Stimulated activated CD8-positive, alpha-beta memory T cell treated with anti-CD3 and anti-CD28 coated beads, Interleukin-7, amount 100 ng/mL, for 48 hours (primary cell): ENCODE data around the gene FRK.
A peak's percentile ranks its signal among the peaks of the same experiment; 100 is the strongest.
"Not testable (repeated sequence)": the region's sequence is repeated elsewhere in the genome, so short reads cannot be mapped to it uniquely, and the experiment has no call there.

ENCODE experiments used
- DNase-seq, 2 donors: peaks; one replicate each; pipeline ENCODE4 v3.0.0-alpha.2; 2020; ENCODE audit warnings: low read depth in 1 of 2; ENCODE audit errors: extremely low read depth in 1 of 2

FRK gene, protein sequence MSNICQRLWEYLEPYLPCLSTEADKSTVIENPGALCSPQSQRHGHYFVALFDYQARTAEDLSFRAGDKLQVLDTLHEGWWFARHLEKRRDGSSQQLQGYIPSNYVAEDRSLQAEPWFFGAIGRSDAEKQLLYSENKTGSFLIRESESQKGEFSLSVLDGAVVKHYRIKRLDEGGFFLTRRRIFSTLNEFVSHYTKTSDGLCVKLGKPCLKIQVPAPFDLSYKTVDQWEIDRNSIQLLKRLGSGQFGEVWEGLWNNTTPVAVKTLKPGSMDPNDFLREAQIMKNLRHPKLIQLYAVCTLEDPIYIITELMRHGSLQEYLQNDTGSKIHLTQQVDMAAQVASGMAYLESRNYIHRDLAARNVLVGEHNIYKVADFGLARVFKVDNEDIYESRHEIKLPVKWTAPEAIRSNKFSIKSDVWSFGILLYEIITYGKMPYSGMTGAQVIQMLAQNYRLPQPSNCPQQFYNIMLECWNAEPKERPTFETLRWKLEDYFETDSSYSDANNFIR

DNA sequence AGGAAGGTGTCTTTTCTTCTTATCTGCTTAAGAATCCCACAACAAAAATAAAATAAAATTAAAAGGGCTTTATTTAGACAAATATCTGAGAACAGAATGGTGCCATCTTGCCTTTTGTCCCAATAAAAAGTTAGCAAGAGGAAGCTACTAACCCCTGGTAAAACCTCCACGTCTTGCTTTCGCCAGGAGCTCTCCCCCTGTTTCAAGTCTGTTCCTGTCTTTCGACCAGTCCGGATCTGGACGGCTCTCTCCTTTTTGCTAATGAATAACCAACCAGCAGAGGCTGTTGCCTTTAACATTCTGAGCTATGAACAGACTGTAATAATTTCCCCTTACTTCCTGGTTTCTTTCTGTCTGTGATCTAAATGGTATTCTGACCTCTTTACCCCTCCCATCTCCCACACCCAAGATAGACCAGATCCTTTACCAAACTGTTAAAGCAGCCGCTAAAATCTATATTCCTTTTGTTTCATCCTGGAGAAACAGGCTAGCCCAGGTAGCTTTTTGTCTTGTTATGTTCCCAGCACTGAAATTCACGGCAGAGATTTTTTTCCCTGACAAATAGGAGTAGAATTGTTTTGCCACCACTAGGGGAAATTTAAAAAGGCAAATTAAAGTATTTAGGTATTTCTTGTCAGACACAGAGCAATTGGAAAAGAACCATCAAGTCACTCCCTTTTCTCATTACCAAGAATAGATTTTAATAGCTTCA is at the start of gene FRK:
FRK (minus strand) TSS at position 320 of the 712 bp plus-strand sequence. CDS start 580 bp downstream, outside the sequence.
- DNase-seq: no peak

DNA sequence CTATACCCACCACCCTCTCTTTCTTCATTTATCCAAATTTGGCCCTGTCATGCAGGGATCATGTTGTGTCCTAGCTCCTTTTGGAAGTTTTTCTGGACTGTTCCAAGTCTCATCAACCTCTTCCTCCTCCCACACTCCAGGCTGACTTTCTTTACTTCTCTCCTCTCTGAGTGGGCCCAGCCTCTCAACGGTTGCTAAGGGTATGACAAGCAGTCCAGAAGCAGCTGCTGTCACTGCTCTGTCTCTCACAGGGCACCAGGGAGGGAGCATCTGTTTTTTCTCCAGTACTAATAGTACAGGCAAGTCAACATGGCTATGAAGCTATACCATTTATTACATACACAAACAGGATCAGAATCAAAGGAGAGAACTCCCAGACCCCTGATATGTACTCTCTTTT is 48.1 kb upstream of the FRK start:
- no peak for DNase-seq

DNA sequence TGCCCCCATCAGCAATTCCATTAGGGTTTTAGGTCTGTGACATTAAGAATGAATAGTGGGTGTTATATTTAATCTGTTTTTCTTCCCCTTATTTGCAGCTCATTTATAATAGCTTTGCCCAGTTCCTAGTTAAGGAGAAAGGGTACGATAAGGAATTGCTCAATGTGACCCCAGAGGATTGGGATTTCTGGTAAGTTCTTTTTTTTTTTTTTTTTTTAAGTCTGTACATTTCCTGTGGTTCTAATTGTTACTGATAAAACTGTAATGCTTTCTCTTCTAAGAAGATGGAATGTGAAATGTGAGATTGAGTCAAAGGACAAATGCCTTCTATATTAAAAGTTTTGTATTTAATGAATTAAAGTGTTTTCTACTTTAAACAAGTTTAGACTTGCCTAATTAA is 45.5 kb upstream of the FRK start:
- no peak for DNase-seq

DNA sequence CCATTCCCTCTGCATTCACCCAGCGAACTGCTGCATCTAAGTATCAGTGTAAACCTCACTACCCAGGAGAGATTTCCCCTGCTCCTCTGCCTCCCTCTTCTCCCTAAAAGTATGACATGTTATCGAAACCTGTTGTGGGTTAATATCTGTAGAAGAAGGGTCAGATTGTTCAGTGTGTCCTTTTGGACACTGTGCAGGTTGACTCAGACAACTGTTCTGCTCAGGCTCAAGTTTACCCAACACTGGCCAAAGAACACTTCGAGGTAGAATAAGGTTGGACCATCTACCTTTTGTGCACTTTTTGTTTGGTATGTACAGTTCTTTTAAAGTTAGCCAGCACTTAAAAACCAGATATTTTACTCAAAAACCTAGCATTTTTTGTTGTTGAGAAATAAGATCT is 44.6 kb upstream of the FRK start:
- no peak for DNase-seq

DNA sequence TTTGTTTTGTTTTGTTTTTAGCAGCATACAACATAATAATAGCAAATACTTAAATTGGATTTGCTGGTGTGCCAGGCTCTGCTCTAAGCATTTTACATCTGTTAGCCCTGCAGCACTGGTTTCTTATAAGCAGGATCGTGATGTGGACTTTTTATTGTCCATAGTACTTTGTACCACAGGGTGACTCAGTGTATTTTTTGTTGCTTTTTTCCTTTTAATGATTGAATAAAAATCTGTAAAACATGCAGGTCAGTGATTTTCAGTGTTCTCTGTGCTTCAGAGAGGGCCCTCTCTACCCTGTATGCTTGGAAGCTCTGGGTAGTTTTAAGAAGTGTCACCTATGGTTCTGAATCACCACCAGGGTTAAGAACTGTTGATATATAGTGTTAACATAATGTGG is 43.9 kb upstream of the FRK start:
- no peak for DNase-seq

DNA sequence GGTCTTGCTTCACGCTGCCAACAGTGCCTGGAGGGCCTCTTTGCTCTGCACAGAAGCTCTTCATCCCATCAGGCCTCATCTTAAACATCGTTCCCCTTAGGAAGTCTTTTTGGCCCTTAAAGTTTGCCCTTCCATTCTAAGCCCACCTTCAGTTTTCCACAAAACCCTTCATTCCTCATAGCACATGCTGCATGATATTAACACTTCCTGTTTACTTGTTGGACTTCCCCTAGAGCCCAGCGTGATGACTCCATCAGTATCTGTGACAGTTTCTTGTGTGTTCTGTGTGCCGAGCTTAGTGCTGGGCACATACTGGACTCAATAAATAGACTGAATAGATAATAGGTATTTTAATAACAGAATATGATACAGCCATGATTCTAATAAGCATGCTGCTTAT is 42.2 kb upstream of the FRK start:
- no peak for DNase-seq

DNA sequence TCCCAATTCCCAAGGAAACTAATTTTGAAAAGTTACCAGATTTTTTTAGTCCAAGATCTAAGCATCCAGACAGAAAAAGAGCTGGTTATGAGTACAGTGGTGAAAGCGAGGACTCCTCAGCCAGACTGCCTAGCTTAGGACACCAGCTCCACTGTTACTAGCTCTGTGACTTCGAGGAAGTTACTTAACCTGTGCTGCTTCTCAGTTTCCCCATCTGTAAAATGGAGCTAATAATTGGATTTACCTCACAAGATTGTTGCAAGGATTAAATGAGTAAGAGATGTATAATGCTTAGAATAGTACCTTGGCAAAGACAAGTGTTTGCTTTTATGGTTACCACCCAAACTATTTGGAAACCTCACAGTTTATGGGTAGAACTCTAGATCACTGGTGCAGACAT is 41.1 kb upstream of the FRK start:
- no peak for DNase-seq

DNA sequence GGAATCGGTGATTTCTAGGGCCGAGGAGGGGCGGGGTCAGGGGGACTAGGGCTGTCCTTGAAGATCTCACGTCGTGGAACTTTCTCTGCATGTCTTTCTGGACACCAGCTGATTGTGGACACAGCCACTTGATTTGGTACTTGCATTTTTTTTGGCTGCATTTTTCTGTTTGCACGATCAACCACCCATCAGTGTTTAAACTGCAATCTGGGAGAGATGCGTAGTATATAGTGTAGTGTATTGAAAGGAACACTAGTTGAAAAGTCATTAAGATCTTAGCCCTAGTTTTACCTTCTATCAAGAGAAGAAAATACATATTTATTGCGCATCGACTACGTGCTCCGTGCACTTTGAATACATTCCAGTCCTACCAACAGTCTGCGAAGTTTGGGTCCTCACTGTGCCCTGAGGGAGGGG is 40.6 kb upstream of the FRK start:
- no peak for DNase-seq

DNA sequence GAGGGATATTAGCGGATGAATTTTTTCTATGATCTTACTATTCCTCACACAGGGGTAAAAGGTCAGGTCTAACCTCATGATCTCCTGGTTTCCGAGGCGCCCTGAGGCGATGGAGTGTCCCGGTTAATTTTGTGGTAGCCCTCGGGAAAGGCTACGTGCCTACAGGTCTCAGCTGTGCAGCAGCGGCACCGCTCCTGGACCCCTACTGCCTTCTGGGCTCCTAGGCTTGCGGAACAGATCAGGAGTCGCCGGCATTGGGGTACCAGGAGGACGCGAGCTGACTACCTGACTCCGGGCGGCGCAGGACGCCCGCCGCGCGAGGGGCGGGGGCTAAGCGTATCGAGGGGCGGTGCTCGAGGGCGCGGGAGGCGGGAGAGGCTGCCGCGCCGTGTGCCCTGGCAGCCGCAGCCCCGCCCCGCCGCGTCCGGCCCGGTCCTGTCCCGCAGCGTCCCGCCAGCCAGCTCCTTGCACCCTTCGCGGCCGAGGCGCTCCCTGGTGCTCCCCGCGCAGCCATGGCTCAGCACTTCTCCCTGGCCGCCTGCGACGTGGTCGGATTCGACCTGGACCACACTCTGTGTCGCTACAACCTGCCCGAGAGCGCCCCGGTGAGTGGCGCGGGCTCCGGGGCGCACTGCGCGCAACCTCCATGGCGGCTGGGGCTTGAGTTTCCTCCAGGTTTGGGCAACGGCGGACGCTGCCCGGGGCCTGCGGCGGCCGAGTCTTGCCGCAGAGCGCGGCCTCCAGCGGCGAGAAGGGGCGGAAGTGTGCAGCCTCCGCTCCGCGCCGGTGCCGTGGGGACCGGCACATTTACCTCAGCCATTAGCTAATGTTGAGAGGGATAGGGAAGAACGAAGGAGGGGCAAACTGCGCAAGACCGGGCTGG is 40.0 kb upstream of the FRK start, which contains the start of gene NT5DC1:
NT5DC1 (plus strand) TSS at position 435 of the 883 bp plus-strand sequence; CDS start at position 513, 78 bp downstream.
- peak; percentile 71 to 73 for DNase-seq

DNA sequence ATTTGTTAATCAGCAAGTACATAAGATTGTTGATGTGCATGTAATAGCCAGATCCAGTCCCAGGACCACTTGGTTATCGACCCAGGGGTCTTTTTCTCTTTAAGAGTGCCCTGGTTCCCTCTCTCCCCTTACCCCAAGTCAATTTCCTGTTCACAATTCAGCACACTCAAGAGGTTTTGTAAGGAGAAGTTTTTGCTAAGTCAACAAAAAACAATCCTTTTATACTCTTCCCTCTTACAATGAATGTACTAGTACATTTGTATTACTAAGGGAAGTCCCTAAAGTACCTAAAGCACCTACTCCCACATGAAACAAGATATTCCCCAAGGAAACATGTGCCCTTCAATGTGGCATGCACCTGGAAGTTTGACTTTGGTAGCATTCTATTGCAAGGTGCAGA is 38.3 kb upstream of the FRK start:
- no peak for DNase-seq

DNA sequence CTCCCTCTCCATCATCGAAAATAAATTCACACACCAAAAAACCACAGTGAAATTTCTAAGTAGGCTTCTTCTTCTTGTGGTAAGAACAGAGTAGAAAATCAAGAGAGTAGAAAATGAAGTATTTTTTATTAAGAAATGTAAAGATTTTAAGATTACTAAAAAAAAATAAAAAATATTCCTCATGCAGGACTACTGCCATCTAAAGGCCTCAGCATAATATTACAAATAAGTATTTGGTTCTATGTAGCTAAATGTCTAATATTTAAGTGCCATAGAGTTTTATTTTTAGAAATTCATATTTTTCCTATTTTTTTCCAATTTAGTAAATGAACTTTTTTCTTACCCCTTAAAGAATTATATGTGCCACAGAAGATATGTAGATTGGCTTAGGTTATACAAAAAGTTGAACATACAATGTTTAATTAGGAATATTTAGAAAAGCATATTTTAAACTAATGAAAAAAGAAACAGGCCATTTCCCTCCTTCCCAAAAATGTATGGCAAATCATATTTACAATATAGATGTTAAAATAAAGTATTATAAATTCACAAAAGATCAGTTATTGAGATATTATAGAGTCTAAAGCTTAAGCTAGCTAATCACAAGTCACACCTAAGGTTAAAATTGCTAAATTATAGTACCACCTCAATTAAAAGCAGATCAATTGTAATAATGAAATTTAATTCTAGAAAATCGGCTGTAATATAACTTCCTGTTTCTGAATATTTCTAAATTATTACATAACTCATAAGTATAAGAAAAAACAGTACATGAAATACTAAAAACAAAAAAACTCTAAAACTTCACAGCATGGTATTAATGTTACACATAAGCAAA is 36.5 kb upstream of the FRK start:
- no peak for DNase-seq

DNA sequence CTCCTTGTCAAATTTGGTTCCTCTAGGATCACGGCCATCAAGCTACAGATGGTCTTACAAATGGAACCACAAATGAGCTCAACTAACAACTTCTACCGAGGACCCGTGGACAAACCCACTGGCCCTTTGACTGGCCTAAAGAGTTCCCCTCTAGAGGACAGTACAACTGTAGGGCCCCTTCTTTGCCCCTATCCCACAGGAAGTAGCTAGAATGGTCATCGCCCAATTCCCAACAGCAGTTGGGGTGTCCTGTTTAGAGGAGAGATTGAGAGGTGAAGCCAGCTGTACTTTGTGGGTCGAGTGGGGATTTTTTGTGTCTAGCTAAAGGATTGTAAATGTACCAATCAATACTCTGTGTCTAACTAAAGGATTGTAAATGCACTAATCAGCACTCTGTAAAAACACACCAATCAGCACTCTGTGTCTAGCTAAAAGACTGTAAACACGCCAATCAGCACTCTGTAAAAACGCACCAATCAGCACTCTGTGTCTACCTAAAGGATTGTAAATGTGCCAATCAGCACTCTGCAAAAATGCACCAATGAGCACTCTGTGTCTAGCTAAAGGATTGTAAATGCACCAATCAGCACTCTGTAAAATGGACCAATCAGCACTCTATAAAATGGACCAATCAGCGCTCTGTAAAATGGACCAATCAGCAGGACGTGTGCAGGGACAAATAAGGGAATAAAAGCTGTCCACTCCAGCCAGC is 35.5 kb upstream of the FRK start:
- not testable (repeated sequence) for DNase-seq

DNA sequence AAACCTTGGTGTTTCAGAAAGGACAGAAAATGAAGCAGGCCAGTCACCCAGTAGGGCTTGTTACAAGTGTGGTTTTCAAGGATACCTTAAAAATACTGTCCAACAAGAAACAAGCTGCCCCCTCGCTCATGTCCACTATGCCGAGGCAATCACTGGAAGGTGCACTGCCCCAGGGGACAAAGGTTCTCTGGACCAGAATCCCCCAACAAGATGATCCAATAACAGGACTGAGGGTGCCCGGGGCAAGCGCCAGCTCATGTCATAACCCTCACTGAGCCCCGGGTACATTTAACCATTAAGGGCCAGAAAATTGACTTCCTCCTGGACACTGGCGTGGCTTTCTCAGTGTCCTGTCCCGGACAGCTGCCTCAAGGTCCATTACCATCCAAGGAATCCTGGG is 33.4 kb upstream of the FRK start:
- no peak for DNase-seq

DNA sequence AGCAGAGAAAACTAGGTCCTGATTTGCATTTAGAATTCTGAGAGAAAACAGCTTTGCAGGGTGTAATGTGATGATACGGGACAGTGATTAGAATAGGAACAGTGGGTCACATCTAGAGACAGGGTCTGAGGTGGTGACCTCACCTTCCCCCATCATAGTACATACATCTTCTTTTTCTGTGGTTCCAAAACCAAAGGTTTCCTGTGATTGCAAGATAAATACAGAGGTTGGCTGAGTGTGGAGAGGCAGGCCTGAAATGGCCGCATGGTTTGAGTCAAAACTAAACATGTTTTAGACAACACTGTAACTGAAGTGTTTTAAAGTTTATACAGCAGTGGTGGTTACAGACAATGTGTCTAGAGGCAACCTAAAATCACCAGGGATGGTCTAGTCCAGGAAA is 29.6 kb upstream of the FRK start:
- no peak for DNase-seq

DNA sequence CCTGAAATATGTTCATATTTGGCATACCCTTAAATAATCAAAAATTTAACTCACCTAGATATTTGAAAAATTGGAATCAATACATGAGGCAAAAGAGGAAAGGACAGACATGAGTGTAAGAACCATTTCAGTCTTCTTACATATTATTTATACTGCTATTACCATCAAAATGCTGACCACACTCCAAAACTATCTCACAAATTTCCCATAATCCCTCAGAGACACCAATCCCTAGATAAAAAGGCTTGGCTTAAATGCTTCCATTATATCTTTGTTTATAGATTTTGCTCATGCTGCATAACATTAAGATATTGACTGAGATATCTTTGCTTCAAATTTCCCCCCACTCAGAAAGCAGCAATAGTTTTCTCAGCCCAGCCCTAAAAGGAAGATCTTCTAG is 28.3 kb upstream of the FRK start:
- no peak for DNase-seq

DNA sequence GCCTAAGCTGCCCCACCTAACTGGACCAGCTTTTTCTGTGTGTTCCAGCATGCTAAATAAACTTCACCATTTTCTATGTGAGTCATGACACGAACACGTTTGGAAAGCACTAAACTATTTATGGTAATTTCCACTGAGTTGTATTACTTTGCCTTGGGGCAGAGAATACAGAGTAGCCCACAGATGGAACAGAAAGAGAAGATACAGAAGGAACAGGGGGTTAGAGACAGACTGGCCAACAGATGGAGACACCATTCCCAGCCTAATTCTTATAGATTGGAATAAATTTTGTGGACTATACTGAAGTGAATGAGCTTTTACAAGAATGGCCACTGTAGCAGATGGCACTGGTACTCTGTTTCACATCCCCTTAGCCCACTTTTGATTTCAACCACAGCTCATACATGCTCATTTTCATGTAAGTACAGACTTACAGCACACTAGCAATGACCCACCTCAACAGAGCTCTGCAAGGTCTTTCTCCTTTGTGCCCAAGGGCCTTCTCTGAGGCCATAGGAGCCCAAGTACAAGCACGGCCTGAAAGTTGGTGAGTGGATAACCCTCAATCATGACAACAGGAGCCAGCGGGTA is 26.8 kb upstream of the FRK start:
- DNase-seq: no peak

DNA sequence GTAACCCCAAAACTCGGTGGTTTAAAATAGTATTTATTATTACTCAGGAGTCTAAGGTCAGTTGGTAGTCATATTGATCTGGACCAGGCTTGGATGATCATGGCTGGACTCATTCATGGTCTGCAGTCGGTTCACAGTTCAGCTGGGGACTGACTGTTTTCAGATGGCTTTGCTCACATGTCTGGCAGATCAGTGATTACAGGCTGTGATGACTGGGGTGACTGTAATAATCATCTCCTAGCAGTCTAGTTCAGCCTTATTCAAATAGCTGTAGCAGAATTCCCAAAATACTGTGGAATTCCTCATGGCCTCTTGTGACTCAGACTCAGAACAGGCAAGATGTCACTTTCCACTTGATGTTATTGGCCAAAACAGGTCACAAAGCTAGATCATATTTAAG is 23.6 kb upstream of the FRK start:
- DNase-seq: no peak

DNA sequence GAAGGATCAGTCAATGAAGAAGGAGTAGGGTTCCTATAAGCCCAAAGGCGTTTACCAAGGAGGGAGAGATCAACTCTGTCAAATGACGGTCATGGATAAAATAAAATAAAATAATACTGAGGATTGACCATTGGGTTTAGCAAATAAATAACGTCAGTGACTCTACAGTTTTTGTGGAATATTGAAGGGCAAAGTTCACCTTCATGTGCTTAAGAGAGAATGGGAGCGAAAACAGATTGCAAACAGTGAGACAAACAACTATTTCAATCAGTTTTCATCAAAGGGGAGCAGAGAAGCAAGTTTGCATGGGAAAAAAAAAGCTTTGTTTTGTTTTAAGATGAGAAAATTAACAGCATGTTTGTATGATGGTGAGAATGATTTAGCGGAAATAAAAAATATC is 22.4 kb upstream of the FRK start:
- DNase-seq: no peak

DNA sequence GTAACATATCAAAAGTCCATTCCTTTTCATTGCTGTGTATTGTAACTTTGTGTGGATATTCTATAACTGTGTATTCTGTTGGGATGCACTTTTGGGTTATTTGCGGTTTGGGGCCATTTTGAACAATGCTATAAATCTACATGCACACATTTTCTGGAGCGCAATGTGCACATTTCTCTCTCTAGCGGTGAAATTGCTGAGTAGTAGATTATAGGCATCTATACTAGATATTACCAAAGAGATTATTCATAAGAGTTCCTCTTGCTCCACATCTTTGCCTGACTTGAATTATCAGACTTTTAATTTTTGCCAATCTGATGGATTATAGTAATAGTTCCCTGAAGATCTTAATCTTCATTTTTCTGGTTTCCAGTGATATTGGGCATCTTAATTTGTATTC is 18.3 kb upstream of the FRK start:
- no peak for DNase-seq
